ENCODE measurements around the gene ECM1. TPM values are rescaled to one million over a fixed set of nuclear protein-coding genes. Genes with fewer than 3 reads are reported as not detected.
A peak's percentile ranks its signal among the peaks of the same experiment; 100 is the strongest.

The ECM1 gene
- 1.9 and 2.5 TPM in 2 replicates for total RNA-seq
- total RNA-seq (2013) = 0.63 TPM
- 1.6 and 2.3 TPM in 2 replicates for polyA plus RNA-seq
- polyA minus RNA-seq = 0.86 TPM in 2 replicates

- no peaks in the 10 kb centered on the region for H4K20me1 ChIP-seq (ENCODE audit: control insufficient read depth, insufficient read depth, low read length, poor library complexity, severe bottlenecking)
- Mint-ChIP-seq H3K4me1 (no peaks in the 10 kb centered on the region), H3K4me3 (no peak within 1 kb of the TSS), H3K27ac (no peak within 1 kb of the TSS), H3K9me3 (ENCODE audit: insufficient read depth) (no peaks in the 10 kb centered on the region), H3K27me3 (no peaks in the 10 kb centered on the region)
- peaks cover 6 to 34% of the 10 kb centered on the region in 2 experiments for H3K36me3 ChIP-seq (replicated peaks in 1 of 2; ENCODE audit: control extremely low read depth in 1 of 2, control insufficient read depth in 1 of 2, extremely low read depth in 1 of 2, insufficient read depth in 2 of 2, low read length in 1 of 2)
- H3K9me3 ChIP-seq (ENCODE audit: control extremely low read depth in 1 of 3, control insufficient read depth in 2 of 3, insufficient read depth in 1 of 3, low read length in 2 of 3) = no peaks in the 10 kb centered on the region
- intact Hi-C loops (cut with micrococcal nuclease) = no loop called here
- WGBS (ENCODE audit: insufficient coverage) = 83% methylated on average over 5 of the region's 7 CpGs
- no peak within 1 kb of the TSS for H3K9ac ChIP-seq (ENCODE audit: low read length)
- ATAC-seq (ENCODE audit: low read depth) = no peak
- no peak for DNase-seq
- no peak within 1 kb of the TSS for H3K27ac ChIP-seq (ENCODE audit: low read length in 2 of 2)
- no peaks in the 10 kb centered on the region for H3K4me1 ChIP-seq (ENCODE audit: control insufficient read depth in 2 of 2, insufficient read depth in 2 of 2, low read length in 2 of 2)
- CTCF ChIA-PET = no interaction called here
- H2AFZ ChIP-seq (ENCODE audit: insufficient read depth, low read depth, low read length, poor library complexity, severe bottlenecking) = no peak within 1 kb of the TSS
- no peaks in the 10 kb centered on the region for H3K79me2 ChIP-seq (ENCODE audit: control insufficient read depth, insufficient read depth, low read length)
- POLR2A ChIA-PET = no interaction called here
- no peaks in the 10 kb centered on the region for H3K27me3 ChIP-seq (replicated peaks in 1 of 4; ENCODE audit: control extremely low read depth in 1 of 4, control insufficient read depth in 3 of 4, insufficient read depth in 4 of 4, low read length in 3 of 4)
- no peak within 1 kb of the TSS for H3K4me3 ChIP-seq (ENCODE audit: control extremely low read depth in 1 of 5, extremely low read depth in 1 of 5, insufficient read depth in 1 of 5, low read depth in 2 of 5, low read length in 4 of 5)
- H3K4me2 ChIP-seq (replicated peaks; ENCODE audit: low read depth, low read length, poor library complexity, severe bottlenecking) = no peak within 1 kb of the TSS
- TF ChIP-seq EZH2 (IDR thresholded peaks at IDR 0.05; ENCODE audit: borderline replicate concordance, insufficient read depth, low read depth, low read length, poor library complexity, severe bottlenecking) = no peak
- TF ChIP-seq CTCF (IDR thresholded peaks at IDR 0.05) = no peak
Observed at GRCh38 chr1:150507912-150508864, at the start of gene ECM1. Gene ECM1 (plus strand): TSS chr1:150508109. CDS start chr1:150508210, 101 bp downstream.

GRCh38 chr1:150464422-150464826, 43.5 kb upstream of the ECM1 start:
- peak; percentile 83 for DNase-seq
- Histone ChIP-seq H4K20me1 (ENCODE audit: control insufficient read depth, insufficient read depth, low read length, poor library complexity, severe bottlenecking) (no peaks in the 10 kb centered on the region), H3K9ac (ENCODE audit: low read length) (no peak overlapping the region), H3K4me3 (ENCODE audit: control extremely low read depth in 1 of 5, extremely low read depth in 1 of 5, insufficient read depth in 1 of 5, low read depth in 2 of 5, low read length in 4 of 5) (no peak overlapping the region), H2AFZ (ENCODE audit: insufficient read depth, low read depth, low read length, poor library complexity, severe bottlenecking) (no peak overlapping the region), H3K4me1 (ENCODE audit: control insufficient read depth in 2 of 2, insufficient read depth in 2 of 2, low read length in 2 of 2) (peaks cover 0 to 3% of the 10 kb centered on the region in 2 donors), H3K9me3 (ENCODE audit: control extremely low read depth in 1 of 3, control insufficient read depth in 2 of 3, insufficient read depth in 1 of 3, low read length in 2 of 3) (no peaks in the 10 kb centered on the region), H3K27ac (ENCODE audit: low read length in 2 of 2) (no peak overlapping the region), H3K4me2 (replicated peaks; ENCODE audit: low read depth, low read length, poor library complexity, severe bottlenecking) (no peak overlapping the region), H3K27me3 (replicated peaks in 1 of 4; ENCODE audit: control extremely low read depth in 1 of 4, control insufficient read depth in 3 of 4, insufficient read depth in 4 of 4, low read length in 3 of 4) (no peaks in the 10 kb centered on the region), H3K79me2 (ENCODE audit: control insufficient read depth, insufficient read depth, low read length) (no peaks in the 10 kb centered on the region), H3K36me3 (replicated peaks in 1 of 2; ENCODE audit: control extremely low read depth in 1 of 2, control insufficient read depth in 1 of 2, extremely low read depth in 1 of 2, insufficient read depth in 2 of 2, low read length in 1 of 2) (peaks cover 0 to 48% of the 10 kb centered on the region in 2 experiments)
- Mint-ChIP-seq H3K27ac (peak overlapping the region; percentile 5), H3K4me1 (peaks cover 4% of the 10 kb centered on the region), H3K27me3 (no peaks in the 10 kb centered on the region), H3K4me3 (no peak overlapping the region), H3K9me3 (ENCODE audit: insufficient read depth) (no peaks in the 10 kb centered on the region)
- POLR2A ChIA-PET = no interaction called here
- CTCF ChIA-PET = interaction anchor here (0.8 to 4.3 kb wide), 7 partner anchors 22 to 1608 kb away, joined by 3 to 26 read pairs (median 3); no protein-coding TSS in a partner anchor
- peak; percentile 82 for TF ChIP-seq CTCF (IDR thresholded peaks at IDR 0.05)
- TF ChIP-seq EZH2 (IDR thresholded peaks at IDR 0.05; ENCODE audit: borderline replicate concordance, insufficient read depth, low read depth, low read length, poor library complexity, severe bottlenecking) = no peak
- WGBS (ENCODE audit: insufficient coverage) = 11% methylated on average over 2 of the region's 4 CpGs
- ATAC-seq (ENCODE audit: low read depth) = peak; percentile 74
- intact Hi-C loops (cut with micrococcal nuclease) = loop anchor here (1.0 to 5.0 kb wide), 7 partner anchors 51 to 533 kb away; partner anchors contain the start of gene FALEC
